ENCODE data around the gene TMEM175. TPM values are rescaled to one million over a fixed set of nuclear protein-coding genes. Genes with fewer than 3 reads are reported as not detected.

Gene TMEM175
- total RNA-seq, 1 experiment from 2014 or later: 18.5 TPM

GRCh38 chr4:987624-988513 lies 55.6 kb downstream of the TMEM175 start:
- TF ChIP-seq EZH2phosphoT487 (IDR thresholded peaks at IDR 0.05; ENCODE audit: borderline replicate concordance, low read length): no peak
- TF ChIP-seq EZH2 (IDR thresholded peaks at IDR 0.05; ENCODE audit: low read length, unreplicated experiment): no peak
- TF ChIP-seq CTCF (conservative IDR thresholded peaks at IDR 0.05; ENCODE audit: low read depth, low read length): no peak
- Histone ChIP-seq H3K4me2 (ENCODE audit: low read length) (peak overlapping the region; percentile 94), H2AFZ (ENCODE audit: low read length) (peak overlapping the region; percentile 86), H3K27ac (ENCODE audit: low read length) (0 out of 2 replicates have a peak overlapping the region, but pooled peaks have one; percentile 13), H3K9me2 (replicated peaks; ENCODE audit: low read length) (no peaks in the 10 kb centered on the region), H3K4me1 (ENCODE audit: insufficient read depth, low read length) (peaks cover 30% of the 10 kb centered on the region), H3K36me3 (ENCODE audit: low read depth, low read length) (no peaks in the 10 kb centered on the region), H3K4me3 (ENCODE audit: low read length) (peak overlapping the region; percentile 78), H4K20me1 (ENCODE audit: low read length) (no peaks in the 10 kb centered on the region), H3K9me3 (ENCODE audit: low read length) (no peaks in the 10 kb centered on the region), H3K9ac (ENCODE audit: low read length) (peak overlapping the region; percentile 66; the same call in 1 of the 2 replicates), H3K27me3 (ENCODE audit: low read length) (no peaks in the 10 kb centered on the region), H3K79me2 (ENCODE audit: low read length) (peaks cover 5% of the 10 kb centered on the region; the same call in 1 of the 2 replicates), H3F3A (ENCODE audit: low read length, unreplicated experiment) (no peaks in the 10 kb centered on the region)
- POLR2A ChIA-PET (ENCODE audit: unreplicated experiment): no interaction called here
- CTCF ChIA-PET: no interaction called here
- peak; percentile 76 for DNase-seq
- intact Hi-C loops (cut with micrococcal nuclease): no loop called here
- BruUV-seq (replicated peaks): TSS peak; percentile 24
- no peak for ATAC-seq

GRCh38 chr4:988726-989721 lies 56.8 kb downstream of the TMEM175 start:
- H3K4me1 ChIP-seq (ENCODE audit: insufficient read depth, low read length): peaks cover 35% of the 10 kb centered on the region
- H3K4me2 ChIP-seq (ENCODE audit: low read length): no peak overlapping the region
- peaks cover 5% of the 10 kb centered on the region; the same call in 1 of the 2 replicates for H3K79me2 ChIP-seq (ENCODE audit: low read length)
- no peaks in the 10 kb centered on the region for H3K36me3 ChIP-seq (ENCODE audit: low read depth, low read length)
- intact Hi-C loops (cut with micrococcal nuclease): no loop called here
- ATAC-seq (no peak), DNase-seq (no peak)
- H3K27ac ChIP-seq (ENCODE audit: low read length): no peak overlapping the region
- H3K9me2 ChIP-seq (replicated peaks; ENCODE audit: low read length): no peaks in the 10 kb centered on the region
- H4K20me1 ChIP-seq (ENCODE audit: low read length): no peaks in the 10 kb centered on the region
- no peak overlapping the region for H3K9ac ChIP-seq (ENCODE audit: low read length)
- CTCF ChIA-PET: no interaction called here
- POLR2A ChIA-PET (ENCODE audit: unreplicated experiment): no interaction called here
- BruUV-seq (replicated peaks): no TSS peak
- H3F3A ChIP-seq (ENCODE audit: low read length, unreplicated experiment): no peaks in the 10 kb centered on the region
- H3K9me3 ChIP-seq (ENCODE audit: low read length): no peaks in the 10 kb centered on the region
- no peaks in the 10 kb centered on the region for H3K27me3 ChIP-seq (ENCODE audit: low read length)
- no peak for TF ChIP-seq EZH2 (IDR thresholded peaks at IDR 0.05; ENCODE audit: low read length, unreplicated experiment)
- TF ChIP-seq EZH2phosphoT487 (IDR thresholded peaks at IDR 0.05; ENCODE audit: borderline replicate concordance, low read length): no peak
- no peak for TF ChIP-seq CTCF (conservative IDR thresholded peaks at IDR 0.05; ENCODE audit: low read depth, low read length)
- H3K4me3 ChIP-seq (ENCODE audit: low read length): no peak overlapping the region
- H2AFZ ChIP-seq (ENCODE audit: low read length): no peak overlapping the region

Data from PC-3 (cell line).